HG03039 (cell line): ENCODE data around the gene ATP6AP1.
A peak's percentile ranks its signal among the peaks of the same experiment; 100 is the strongest.

Source experiments
- ATAC-seq: cut with Tn5 transposase; IDR thresholded peaks from one replicate; pipeline ENCODE4 v1.9.1; 2021; ENCODE audit warnings: mild to moderate bottlenecking, moderate library complexity; ENCODE audit not compliant: unreplicated experiment

The ATP6AP1 gene

DNA sequence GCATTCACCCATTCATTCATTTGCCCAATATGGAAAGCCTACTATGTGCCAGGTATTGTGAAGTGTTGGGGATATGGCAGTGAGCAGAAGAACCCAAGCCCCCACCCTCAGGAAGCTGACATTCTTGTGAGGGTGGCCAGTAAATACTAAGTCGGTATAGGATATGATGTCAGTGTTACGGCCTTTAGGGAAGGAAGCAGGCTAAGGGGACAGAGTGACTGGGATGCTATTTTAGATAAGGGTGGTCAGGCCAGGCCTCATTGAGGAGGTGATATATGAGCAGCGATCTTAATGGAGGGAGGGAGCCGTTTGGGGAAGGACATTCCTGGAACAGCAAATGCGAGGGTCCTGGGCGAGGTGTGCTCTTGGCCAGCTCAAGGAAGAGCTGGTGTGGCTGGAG lies 2.0 kb downstream of the ATP6AP1 start:
- no peak for ATAC-seq

- ATAC-seq, result no peak
These were observed 2.4 kb downstream of the ATP6AP1 start for GRCh38 chrX:154430916-154431315.

- ATAC-seq, result no peak
These were observed 2.9 kb downstream of the ATP6AP1 start for GRCh38 chrX:154431341-154431740.

DNA sequence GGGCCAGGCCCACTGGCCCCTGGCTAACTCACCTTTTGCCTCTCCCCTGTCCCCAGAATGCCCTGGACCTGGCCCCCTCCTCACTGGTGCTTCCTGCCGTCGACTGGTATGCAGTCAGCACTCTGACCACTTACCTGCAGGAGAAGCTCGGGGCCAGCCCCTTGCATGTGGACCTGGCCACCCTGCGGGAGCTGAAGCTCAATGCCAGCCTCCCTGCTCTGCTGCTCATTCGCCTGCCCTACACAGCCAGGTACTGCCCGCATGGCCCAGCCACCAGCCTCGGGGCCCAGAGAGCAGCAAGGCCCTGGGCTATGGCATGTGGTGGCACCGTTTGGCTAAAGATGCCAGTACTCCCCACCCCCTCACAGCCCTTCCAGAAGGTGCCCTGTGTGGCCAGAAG lies 3.7 kb downstream of the ATP6AP1 start:
- ATAC-seq, result no peak

- ATAC-seq, result no peak
These were observed 5.1 kb downstream of the ATP6AP1 start for GRCh38 chrX:154433605-154434004.

DNA sequence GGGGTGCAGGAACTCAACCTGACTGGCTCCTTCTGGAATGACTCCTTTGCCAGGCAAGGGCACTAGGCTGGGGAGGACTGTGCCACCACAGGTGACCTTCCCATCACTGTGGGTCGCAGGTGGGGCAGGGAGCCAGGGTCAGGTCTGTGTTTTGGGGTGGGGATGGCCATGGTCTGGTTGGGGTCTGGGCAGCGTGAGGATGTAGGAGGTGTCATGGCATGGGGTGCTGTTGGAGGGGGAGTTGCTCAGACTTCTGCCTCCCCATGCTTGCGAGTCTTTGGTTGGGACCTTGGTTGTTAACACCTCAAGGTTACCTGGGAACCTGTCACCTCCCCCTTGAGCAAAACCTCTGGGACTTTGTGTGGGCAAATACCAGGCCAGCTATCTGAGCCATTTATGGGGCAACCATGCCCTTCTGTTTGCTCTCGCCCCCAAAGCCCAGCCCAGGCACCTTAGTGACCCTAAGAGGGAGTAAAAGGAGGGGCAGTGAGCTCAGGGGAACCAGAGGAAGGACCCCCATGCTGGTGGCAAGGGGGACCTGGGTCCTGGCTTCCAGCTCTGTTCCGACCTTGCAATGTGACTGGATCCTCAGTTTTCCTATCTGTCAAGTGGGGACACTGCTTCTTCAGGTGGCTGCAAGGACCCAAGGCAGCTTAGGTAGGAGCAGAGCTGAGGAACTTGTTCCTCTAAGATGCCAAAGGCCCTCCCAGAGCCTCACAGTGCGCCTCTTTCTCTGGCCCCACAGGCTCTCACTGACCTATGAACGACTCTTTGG lies 6.1 kb downstream of the ATP6AP1 start:
- no peak for ATAC-seq

DNA sequence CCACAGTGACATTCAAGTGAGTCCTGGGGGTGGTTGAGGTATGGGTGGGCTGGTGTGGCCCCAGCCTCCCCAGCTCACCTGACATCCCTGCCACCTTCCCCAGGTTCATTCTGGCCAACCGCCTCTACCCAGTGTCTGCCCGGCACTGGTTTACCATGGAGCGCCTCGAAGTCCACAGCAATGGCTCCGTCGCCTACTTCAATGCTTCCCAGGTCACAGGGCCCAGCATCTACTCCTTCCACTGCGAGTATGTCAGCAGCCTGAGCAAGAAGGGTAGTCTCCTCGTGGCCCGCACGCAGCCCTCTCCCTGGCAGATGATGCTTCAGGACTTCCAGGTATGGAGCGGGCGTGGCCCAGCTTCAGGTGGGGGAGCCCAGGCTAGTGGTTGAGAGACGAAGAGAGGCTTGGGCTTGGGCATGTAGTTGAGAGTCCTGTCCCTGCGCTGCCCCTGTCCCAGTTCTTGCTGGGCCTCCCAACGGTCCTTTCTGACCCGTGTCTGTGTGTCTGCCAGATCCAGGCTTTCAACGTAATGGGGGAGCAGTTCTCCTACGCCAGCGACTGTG lies 6.8 kb downstream of the ATP6AP1 start:
- no peak for ATAC-seq

GRCh38 chrX:154436374-154436982 lies 8.0 kb downstream of the ATP6AP1 start:
- peak; percentile 42 for ATAC-seq

DNA sequence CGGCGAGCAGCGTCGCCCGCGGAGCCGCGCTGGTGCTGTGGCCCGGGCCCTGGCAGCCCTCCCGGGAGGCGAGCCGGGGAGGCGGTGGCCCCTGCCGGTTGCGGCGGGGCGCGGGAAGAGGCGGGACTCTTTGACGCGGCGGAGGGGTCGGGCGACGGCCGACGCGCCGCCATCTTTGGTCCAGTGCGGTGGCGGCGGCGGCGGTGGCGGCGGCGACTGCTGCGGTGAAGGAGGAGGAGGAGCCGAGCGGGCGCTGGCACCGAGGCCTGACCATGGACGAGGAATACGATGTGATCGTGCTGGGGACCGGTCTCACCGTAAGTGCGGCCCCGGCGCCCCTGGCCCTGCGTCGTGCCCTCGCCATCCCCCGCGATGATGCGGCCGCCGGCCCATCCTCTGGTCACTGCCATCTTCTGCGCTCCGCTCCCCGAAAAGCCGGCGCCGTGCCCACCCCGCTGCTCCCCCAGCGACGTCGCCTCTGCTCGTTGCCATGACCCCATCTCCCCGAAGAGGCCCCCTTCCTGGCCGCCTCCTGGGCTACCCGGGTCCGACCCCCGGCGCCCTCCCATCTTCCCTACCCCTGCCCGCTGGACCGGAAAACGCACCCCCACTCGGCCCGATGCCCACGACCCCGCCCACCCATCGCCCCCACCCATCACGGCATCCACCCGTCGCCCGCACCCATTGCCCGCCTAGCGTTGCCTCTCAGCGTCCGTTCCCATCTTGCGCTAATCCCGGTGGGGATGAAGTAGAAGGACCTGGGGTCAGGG lies 8.7 kb downstream of the ATP6AP1 start, which contains the start of gene GDI1:
GDI1 (plus strand) TSS at position 172 of the 770 bp plus-strand sequence; CDS start at position 273, 101 bp downstream.
- peak; percentile 40 for ATAC-seq

DNA sequence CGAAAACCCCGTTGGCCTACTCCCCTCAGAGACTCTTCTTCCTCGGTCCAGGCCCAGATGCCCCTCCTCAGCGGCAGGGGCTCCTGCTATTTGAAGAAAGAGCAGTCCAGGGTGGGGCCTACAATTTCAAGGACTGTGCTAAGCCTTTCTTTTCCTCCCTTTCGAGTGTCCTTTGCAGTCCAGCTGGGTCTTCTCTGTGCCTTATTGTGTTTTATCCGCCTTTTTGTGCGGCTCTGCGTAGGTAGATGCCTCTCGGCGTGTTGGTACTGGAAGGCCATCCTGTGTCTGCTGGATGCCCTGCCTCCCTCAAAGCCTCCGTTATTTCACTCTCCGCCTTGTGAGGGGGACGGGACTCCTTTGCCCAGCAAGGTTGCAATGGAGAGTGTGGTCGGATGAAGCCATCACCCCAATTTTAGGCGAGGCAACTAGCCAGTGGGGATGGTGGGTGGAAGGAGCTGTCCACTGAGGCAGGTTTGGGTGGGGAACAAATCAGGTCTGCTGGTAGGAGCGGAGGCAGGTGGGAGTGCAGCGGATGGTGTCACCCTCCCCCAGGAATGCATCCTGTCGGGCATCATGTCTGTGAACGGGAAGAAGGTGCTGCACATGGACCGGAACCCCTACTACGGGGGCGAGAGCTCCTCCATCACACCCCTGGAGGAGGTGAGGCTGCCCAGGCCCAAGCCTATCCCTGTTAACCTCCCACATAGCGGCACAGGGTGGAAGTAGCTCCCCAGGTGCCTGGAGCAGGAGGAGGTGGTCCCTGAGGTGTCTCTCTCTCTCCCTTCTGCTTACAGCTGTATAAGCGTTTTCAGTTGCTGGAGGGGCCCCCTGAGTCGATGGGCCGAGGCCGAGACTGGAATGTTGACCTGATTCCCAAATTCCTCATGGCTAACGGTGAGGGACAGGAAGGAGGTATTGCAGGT lies 9.8 kb downstream of the ATP6AP1 start:
- no peak for ATAC-seq

DNA sequence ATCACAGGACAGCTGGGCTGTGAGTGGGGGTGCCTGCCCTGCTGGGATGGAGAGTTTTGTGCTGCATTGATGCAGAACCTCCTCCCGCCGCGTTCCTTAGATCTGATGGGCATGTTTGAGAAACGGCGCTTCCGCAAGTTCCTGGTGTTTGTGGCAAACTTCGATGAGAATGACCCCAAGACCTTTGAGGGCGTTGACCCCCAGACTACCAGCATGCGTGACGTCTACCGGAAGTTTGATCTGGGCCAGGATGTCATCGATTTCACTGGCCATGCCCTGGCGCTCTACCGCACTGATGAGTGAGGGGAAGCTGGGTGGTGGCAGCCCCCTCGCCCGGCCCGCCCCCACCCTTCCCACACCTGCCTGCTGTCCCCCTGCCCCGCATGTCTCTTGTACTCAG lies 11.4 kb downstream of the ATP6AP1 start:
- no peak for ATAC-seq

DNA sequence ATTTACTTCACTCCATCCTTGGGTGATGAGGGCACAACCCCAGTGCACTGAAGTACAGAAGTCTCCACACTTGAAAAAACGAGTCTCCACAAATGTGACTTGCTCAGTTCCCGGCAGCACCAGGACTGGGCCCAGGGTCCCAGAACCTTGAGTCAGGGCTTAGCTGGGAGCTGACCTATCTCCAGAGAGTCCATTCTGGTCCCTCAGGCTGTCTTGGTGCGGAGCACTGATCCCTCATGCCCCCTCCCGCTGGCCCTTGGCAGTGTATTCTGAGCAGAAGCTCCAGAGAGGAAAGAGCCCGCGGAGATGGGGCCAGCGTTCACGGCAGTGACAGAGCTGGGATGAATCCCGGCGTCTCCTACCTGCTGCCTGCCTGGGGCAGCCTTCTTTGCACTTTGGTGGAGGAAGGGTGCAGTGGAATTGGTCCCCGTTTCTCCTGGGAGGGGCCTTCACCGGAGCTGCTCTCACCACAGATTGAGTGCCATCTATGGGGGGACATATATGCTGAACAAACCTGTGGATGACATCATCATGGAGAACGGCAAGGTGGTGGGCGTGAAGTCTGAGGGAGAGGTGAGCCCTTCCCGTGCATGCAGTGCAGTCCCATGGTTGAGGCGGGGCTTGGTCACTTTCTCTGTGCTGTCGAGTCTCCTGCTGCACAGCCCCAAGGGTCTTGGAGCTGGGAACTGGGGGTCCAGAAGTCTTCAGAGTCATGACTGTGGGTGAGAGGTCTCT lies 12.3 kb downstream of the ATP6AP1 start:
- no peak for ATAC-seq

DNA sequence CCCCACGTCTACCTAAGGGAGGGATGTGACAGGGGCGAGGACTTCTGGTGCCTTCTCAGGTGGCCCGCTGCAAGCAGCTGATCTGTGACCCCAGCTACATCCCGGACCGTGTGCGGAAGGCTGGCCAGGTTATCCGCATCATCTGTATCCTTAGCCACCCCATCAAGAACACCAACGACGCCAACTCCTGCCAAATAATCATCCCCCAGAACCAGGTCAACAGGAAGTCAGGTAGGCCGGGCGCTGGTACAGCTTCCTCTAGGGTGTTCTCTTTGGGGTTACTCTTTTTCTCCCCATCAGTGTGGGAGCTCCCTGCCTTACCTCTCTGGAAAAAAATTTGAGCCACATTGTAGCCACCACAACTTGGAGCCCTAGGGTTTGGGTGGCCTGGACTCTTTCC lies 13.1 kb downstream of the ATP6AP1 start:
- ATAC-seq, result no peak

- ATAC-seq, result no peak
These were observed 13.7 kb downstream of the ATP6AP1 start for GRCh38 chrX:154441984-154442707.

DNA sequence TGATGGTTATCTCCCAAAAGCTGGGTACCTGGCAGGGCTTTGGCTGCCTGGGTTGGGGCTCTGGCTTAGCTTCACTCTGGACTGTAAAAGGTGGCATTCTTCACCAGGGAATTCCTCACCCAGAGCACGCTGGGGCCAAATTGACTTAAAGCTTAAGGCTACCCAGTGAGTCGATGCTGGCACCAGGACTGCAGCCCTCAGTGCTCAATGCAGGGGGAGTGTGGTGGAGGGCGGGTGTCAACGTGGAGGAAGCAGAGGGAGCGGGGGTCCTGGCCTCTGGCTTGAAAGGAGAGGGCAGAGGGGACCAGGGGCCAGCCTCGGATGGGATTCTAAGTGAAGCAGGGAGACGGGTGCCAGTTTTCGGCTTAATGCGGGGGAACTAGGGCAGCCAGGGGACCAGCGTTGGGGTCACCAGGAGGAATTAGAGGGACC lies 15.0 kb downstream of the ATP6AP1 start:
- ATAC-seq, result no peak

- peak; percentile 76 for ATAC-seq
These were observed 15.7 kb downstream of the ATP6AP1 start, which contains the start of gene FAM50A for GRCh38 chrX:154443992-154444754. FAM50A (plus strand) TSS chrX:154444141; CDS start chrX:154444236, 95 bp downstream.

DNA sequence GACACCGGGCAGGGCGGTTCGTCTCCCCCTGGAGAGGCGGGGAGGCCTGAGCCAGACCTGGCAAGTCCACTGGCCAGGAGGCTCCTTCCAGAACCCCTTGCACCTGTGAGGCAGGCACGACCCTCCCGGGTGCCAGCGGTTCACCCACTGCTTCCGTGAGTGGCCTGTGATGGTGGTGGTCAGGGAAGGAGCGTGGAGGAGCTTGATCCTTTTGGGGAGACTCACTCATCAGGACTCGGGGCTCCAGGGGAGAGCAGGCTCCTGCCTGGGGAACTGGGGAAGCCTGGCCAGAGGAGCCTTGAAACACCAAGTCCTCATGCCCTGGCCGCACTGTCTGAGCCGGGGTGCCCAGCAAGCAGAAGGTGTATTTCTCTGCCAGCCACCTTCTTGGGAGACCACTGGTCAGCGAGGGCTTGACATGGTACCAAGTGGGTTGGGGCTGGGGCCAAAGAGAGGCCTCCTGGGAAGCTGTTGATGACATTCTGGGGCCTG lies 16.3 kb downstream of the ATP6AP1 start:
- no peak for ATAC-seq

- ATAC-seq, result no peak
These were observed 17.3 kb downstream of the ATP6AP1 start for GRCh38 chrX:154445776-154446175.
